CD14-positive monocyte (primary cell): ENCODE measurements around the gene DBN1. TPM values are rescaled to one million over a fixed set of nuclear protein-coding genes. Genes with fewer than 3 reads are reported as not detected.

Experiments used
- DNase-seq, 3 donors: peaks; one replicate each; pipeline ENCODE4 v3.0.0-alpha.2; 2011 to 2022
- H2AFZ ChIP-seq: 2 replicates; pipeline ENCODE4 v1.6.0; 2012; ENCODE audit warnings: mild to moderate bottlenecking, low read depth, low read length, inconsistent platforms; ENCODE audit not compliant: insufficient read depth, poor library complexity, severe bottlenecking
- H3K27ac ChIP-seq, 2 donors: 1 replicate in 1 of 2; 2 replicates in 1 of 2; pipeline ENCODE4 v1.5.1; 2012 to 2013; ENCODE audit warnings: low read length in 2 of 2, control low read depth in 1 of 2, inconsistent platforms in 1 of 2, low read depth in 1 of 2, mild to moderate bottlenecking in 1 of 2
- H3K27me3 ChIP-seq, 2 donors: one replicate each; pipeline versions ENCODE4 v1.6.0 to v1.6.1; 2011 to 2013; ENCODE audit warnings: low read length in 2 of 2; ENCODE audit not compliant: control insufficient read depth in 2 of 2, insufficient read depth in 2 of 2
- H3K36me3 ChIP-seq, 2 donors: replicated peaks in 1 of 2; 1 replicate in 1 of 2; 2 replicates in 1 of 2; pipeline versions ENCODE4 v1.5.1 to v1.6.1; 2012 to 2013; ENCODE audit warnings: low read length in 2 of 2, control low read depth in 1 of 2, inconsistent platforms in 1 of 2, mild to moderate bottlenecking in 1 of 2; ENCODE audit not compliant: insufficient read depth in 2 of 2, control insufficient read depth in 1 of 2
- H3K4me1 ChIP-seq, 2 donors: 1 replicate in 1 of 2; 2 replicates in 1 of 2; pipeline versions ENCODE4 v1.5.1 to v1.6.1; 2012 to 2013; ENCODE audit warnings: low read length in 2 of 2, control low read depth in 1 of 2, inconsistent platforms in 1 of 2, mild to moderate bottlenecking in 1 of 2, moderate library complexity in 1 of 2; ENCODE audit not compliant: insufficient read depth in 2 of 2, control insufficient read depth in 1 of 2
- H3K4me2 ChIP-seq: replicated peaks from 2 replicates; pipeline ENCODE3; 2012; ENCODE audit warnings: low read length, moderate library complexity, mild to moderate bottlenecking; ENCODE audit not compliant: poor library complexity, severe bottlenecking; ENCODE audit errors: extremely low read depth
- H3K4me3 ChIP-seq, 3 experiments: fragments of 200-600 bp in 1 of 3; sonication (generic) in 1 of 3; replicated peaks in 1 of 3; 1 replicate in 2 of 3; 2 replicates in 1 of 3; pipeline ENCODE4 v1.5.1; 2011 to 2013; ENCODE audit warnings: low read length in 3 of 3, mild to moderate bottlenecking in 3 of 3, control low read depth in 2 of 3, low read depth in 2 of 3, inconsistent platforms in 1 of 3, moderate library complexity in 1 of 3
- H3K79me2 ChIP-seq: 2 replicates; pipeline ENCODE4 v1.6.0; 2012; ENCODE audit warnings: mild to moderate bottlenecking, control low read depth, inconsistent platforms, low read length, moderate library complexity; ENCODE audit not compliant: insufficient read depth
- H3K9ac ChIP-seq: 2 replicates; pipeline ENCODE4 v1.6.0; 2017; ENCODE audit warnings: low read length, mild to moderate bottlenecking; ENCODE audit not compliant: insufficient read depth, poor library complexity, severe bottlenecking
- H3K9me3 ChIP-seq, 2 donors: replicated peaks in 1 of 2; 1 replicate in 1 of 2; 2 replicates in 1 of 2; pipeline versions ENCODE4 v1.5.1 to v1.6.1; 2012 to 2013; ENCODE audit warnings: low read length in 2 of 2, control low read depth in 1 of 2; ENCODE audit not compliant: control insufficient read depth in 1 of 2, insufficient read depth in 1 of 2
- H4K20me1 ChIP-seq: 2 replicates; pipeline ENCODE4 v1.6.0; 2012; ENCODE audit warnings: mild to moderate bottlenecking, low read length, control low read depth, moderate library complexity; ENCODE audit not compliant: insufficient read depth
- H3K27ac Mint-ChIP-seq, 7 donors: one replicate each; pipeline ENCODE4 v1.8.0; 2020; ENCODE audit warnings: mild to moderate bottlenecking in 7 of 7, mixed read lengths in 7 of 7, moderate library complexity in 6 of 7, inconsistent platforms in 2 of 7
- H3K27me3 Mint-ChIP-seq, 3 donors: one replicate each; pipeline ENCODE4 v1.8.0; 2021 to 2022; ENCODE audit warnings: low read depth in 3 of 3, mild to moderate bottlenecking in 3 of 3, mixed read lengths in 3 of 3, moderate library complexity in 3 of 3, inconsistent platforms in 1 of 3
- H3K36me3 Mint-ChIP-seq, 2 donors: one replicate each; pipeline ENCODE4 v1.8.0; 2020; ENCODE audit warnings: mixed read lengths in 2 of 2, inconsistent platforms in 1 of 2, mild to moderate bottlenecking in 1 of 2
- H3K4me1 Mint-ChIP-seq: one replicate; pipeline ENCODE4 v1.8.0; 2020; ENCODE audit warnings: mild to moderate bottlenecking, mixed read lengths
- H3K4me3 Mint-ChIP-seq, 2 donors: one replicate each; pipeline ENCODE4 v1.8.0; 2020; ENCODE audit warnings: mild to moderate bottlenecking in 2 of 2, mixed read lengths in 2 of 2, moderate library complexity in 1 of 2
- H3K9me3 Mint-ChIP-seq, 7 donors: one replicate each; pipeline ENCODE4 v1.8.0; 2020 to 2022; ENCODE audit warnings: mixed read lengths in 7 of 7, mild to moderate bottlenecking in 6 of 7, moderate library complexity in 6 of 7, inconsistent platforms in 2 of 7
- WGBS: methylation state at CpG from one replicate; pipeline ENCODE4 v1.1.5; 2013; ENCODE audit warnings: missing lambda C conversion rate; ENCODE audit not compliant: insufficient coverage; 5-methylcytosine and 5-hydroxymethylcytosine counted together
- intact Hi-C, 2 donors: fragments of 100-400 bp; cut with micrococcal nuclease; formaldehyde crosslinking; loops; one replicate each; pipeline versions ENCODE4 v1.15.0 to v1.15.1; 2023
- polyA plus RNA-seq, 3 donors: library from polyadenylated mRNA; depleted of rRNA in 1 of 3; unstranded in 2 of 3; stranded (reverse) in 1 of 3; fragments of 300-500 nt in 2 of 3; fragments of >200 nt in 1 of 3; fragmentation: Illumina TruSeq in 2 of 3; gene quantifications; 1 replicate in 2 of 3; 2 replicates in 1 of 3; pipeline ENCODE4 v1.2.3, GENCODE V29; 2012 to 2021
- TF ChIP-seq, protein P1 (sequence below): fragments of 200-600 bp; IDR thresholded peaks from one replicate; pipeline ENCODE4 v1.8.0; 2022; ENCODE audit warnings: antibody characterized with exemption, mild to moderate bottlenecking

The DBN1 gene
- polyA plus RNA-seq, 3 donors = 0.71 to 1.6 (median 0.73) TPM

DNA sequence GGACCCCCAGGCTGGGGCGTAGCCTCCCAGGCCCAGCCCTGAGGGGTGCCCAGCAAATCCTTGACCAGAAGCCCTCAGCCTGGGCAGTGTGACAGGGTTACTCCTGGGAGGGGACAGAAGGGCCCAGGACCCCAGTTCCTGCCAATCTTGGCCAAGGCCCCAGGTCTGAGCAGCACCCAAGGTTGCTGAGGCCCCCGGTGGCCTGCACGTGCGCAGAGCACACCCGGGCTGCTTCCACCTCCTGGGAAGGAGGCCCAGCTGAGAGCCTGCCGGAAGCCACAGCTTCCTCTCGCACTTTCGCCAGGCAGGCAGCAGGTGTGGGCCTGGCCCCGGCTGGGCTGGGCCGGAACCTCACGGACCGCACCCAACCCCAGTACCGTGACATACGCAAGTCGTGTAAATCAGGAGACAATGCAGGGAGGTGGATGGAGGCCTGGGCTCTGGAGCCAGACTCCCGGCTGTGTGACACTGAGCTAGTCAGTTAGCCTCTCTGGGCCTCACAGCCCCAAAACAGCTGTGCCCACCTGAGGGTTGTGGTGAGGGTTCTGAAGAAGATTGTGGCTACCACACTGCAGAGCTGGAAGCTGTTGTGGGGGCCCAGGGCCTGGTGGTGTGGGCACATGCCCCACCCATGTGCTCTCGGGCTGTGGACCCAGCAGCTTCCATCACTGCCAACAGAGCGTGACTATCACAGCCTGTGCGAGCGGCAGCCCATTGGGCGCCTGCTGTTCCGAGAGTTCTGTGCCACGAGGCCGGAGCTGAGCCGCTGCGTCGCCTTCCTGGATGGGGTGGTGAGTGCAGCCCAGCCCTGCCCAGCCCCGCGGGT lies 41.9 kb downstream of the DBN1 start:
- Histone ChIP-seq H3K79me2 (peaks cover 88% of the 10 kb centered on the region), H2AFZ (no peak overlapping the region), H3K4me3 (peak overlapping the region in 1 of 3 experiments; percentile 59), H3K9ac (peak overlapping the region; percentile 52), H3K4me1 (peaks cover 60 to 68% of the 10 kb centered on the region in 2 donors), H3K27me3 (no peaks in the 10 kb centered on the region), H4K20me1 (peaks cover 74% of the 10 kb centered on the region), H3K36me3 (peaks cover 60 to 67% of the 10 kb centered on the region in 2 donors), H3K27ac (peak overlapping the region; percentile 98 to 100), H3K4me2 (peak overlapping the region; percentile 69), H3K9me3 (no peaks in the 10 kb centered on the region)
- DNase-seq = peak; percentile 61 to 70 (median 67)
- no peaks in the 10 kb centered on the region for H3K27me3 Mint-ChIP-seq
- peaks cover 52 to 83% of the 10 kb centered on the region in 2 donors for H3K36me3 Mint-ChIP-seq
- peak overlapping the region; percentile 57 to 70 for H3K4me3 Mint-ChIP-seq
- intact Hi-C loops = loop anchor here in 1 of 2 donors (2.0 kb wide), 1 partner anchor 13 kb away; no protein-coding TSS in a partner anchor
- H3K27ac Mint-ChIP-seq = peak overlapping the region; percentile 78 to 100 (median 99)
- WGBS = 22% methylated on average over 25 of the region's 29 CpGs
- TF ChIP-seq, protein P1, sequence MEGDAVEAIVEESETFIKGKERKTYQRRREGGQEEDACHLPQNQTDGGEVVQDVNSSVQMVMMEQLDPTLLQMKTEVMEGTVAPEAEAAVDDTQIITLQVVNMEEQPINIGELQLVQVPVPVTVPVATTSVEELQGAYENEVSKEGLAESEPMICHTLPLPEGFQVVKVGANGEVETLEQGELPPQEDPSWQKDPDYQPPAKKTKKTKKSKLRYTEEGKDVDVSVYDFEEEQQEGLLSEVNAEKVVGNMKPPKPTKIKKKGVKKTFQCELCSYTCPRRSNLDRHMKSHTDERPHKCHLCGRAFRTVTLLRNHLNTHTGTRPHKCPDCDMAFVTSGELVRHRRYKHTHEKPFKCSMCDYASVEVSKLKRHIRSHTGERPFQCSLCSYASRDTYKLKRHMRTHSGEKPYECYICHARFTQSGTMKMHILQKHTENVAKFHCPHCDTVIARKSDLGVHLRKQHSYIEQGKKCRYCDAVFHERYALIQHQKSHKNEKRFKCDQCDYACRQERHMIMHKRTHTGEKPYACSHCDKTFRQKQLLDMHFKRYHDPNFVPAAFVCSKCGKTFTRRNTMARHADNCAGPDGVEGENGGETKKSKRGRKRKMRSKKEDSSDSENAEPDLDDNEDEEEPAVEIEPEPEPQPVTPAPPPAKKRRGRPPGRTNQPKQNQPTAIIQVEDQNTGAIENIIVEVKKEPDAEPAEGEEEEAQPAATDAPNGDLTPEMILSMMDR = no peak
- peaks cover 50% of the 10 kb centered on the region for H3K4me1 Mint-ChIP-seq
- H3K9me3 Mint-ChIP-seq = no peaks in the 10 kb centered on the region

- peak overlapping the region; percentile 57 to 70 for H3K4me3 Mint-ChIP-seq
- Histone ChIP-seq H3K9me3 (no peaks in the 10 kb centered on the region), H3K9ac (peak overlapping the region; percentile 52), H3K27ac (peak overlapping the region; percentile 98 to 100), H3K79me2 (peaks cover 86% of the 10 kb centered on the region), H3K4me3 (peak overlapping the region in 2 of 3 experiments; percentile 3 to 59), H4K20me1 (peaks cover 68% of the 10 kb centered on the region), H2AFZ (no peak overlapping the region), H3K4me1 (peaks cover 60 to 68% of the 10 kb centered on the region in 2 donors), H3K27me3 (no peaks in the 10 kb centered on the region), H3K36me3 (peaks cover 54 to 61% of the 10 kb centered on the region in 2 donors), H3K4me2 (peak overlapping the region; percentile 69)
- TF ChIP-seq, protein P1 = no peak
- H3K9me3 Mint-ChIP-seq = no peaks in the 10 kb centered on the region
- H3K27ac Mint-ChIP-seq = peak overlapping the region; percentile 99 to 100 (median 99)
- H3K4me1 Mint-ChIP-seq = peaks cover 50% of the 10 kb centered on the region
- 22% methylated on average over 7 of the region's 7 CpGs for WGBS
- intact Hi-C loops = loop anchor here in 1 of 2 donors (2.0 kb wide), 1 partner anchor 14 kb away; no protein-coding TSS in a partner anchor
- H3K27me3 Mint-ChIP-seq = peaks cover 0 to 1% (median 0%) of the 10 kb centered on the region in 3 donors
- H3K36me3 Mint-ChIP-seq = peaks cover 48 to 78% of the 10 kb centered on the region in 2 donors
- DNase-seq = no peak
These were observed 42.5 kb downstream of the DBN1 start for GRCh38 chr5:177430972-177431316.
